Measurements from ENCODE around the gene NRXN3. TPM values are rescaled to one million over a fixed set of nuclear protein-coding genes. Genes with fewer than 3 reads are reported as not detected.

Gene NRXN3
- polyA plus RNA-seq, 1 donor from 2014 or later, result 110 TPM

GRCh38 chr14:78690836-78691235 is 520.7 kb downstream of the NRXN3 start:
- Histone ChIP-seq H3K9me2 (ENCODE audit: insufficient read depth, low read length) (no peaks in the 10 kb centered on the region), H3K9ac (ENCODE audit: low read length) (no peak overlapping the region), H3K9me3 (ENCODE audit: low read length) (no peaks in the 10 kb centered on the region), H3F3A (ENCODE audit: insufficient read depth, low read length, poor library complexity, severe bottlenecking) (no peaks in the 10 kb centered on the region), H3K79me2 (replicated peaks; ENCODE audit: insufficient read depth, low read length) (no peaks in the 10 kb centered on the region), H3K4me3 (ENCODE audit: low read length) (no peak overlapping the region), H3K4me2 (ENCODE audit: low read length) (no peak overlapping the region), H3K27ac (ENCODE audit: low read length) (no peak overlapping the region), H2AFZ (ENCODE audit: low read depth, low read length) (no peak overlapping the region), H4K20me1 (ENCODE audit: insufficient read depth) (no peaks in the 10 kb centered on the region), H3K27me3 (ENCODE audit: insufficient read depth, low read depth, low read length) (no peaks in the 10 kb centered on the region), H3K36me3 (ENCODE audit: insufficient read depth, low read length) (no peaks in the 10 kb centered on the region)
- TF ChIP-seq RAD21 (conservative IDR thresholded peaks at IDR 0.05), result no peak
- TF ChIP-seq SMC3 (conservative IDR thresholded peaks at IDR 0.05; ENCODE audit: poor library complexity), result no peak
- no peak for TF ChIP-seq EP300 (conservative IDR thresholded peaks at IDR 0.05; ENCODE audit: poor library complexity, severe bottlenecking)
- no peak for TF ChIP-seq TAF1 (IDR thresholded peaks at IDR 0.05; ENCODE audit: low read depth)
- no peak for TF ChIP-seq REST (IDR thresholded peaks at IDR 0.05; ENCODE audit: borderline replicate concordance)
- no peak for TF ChIP-seq POLR2AphosphoS5 (IDR thresholded peaks at IDR 0.05)
- no peak for TF ChIP-seq EZH2 (IDR thresholded peaks at IDR 0.05; ENCODE audit: borderline replicate concordance, insufficient read depth, low read length, poor library complexity, severe bottlenecking)

- H4K20me1 ChIP-seq (ENCODE audit: insufficient read depth), result no peaks in the 10 kb centered on the region
- no peaks in the 10 kb centered on the region for H3K36me3 ChIP-seq (ENCODE audit: insufficient read depth, low read length)
- no peak overlapping the region for H3K27ac ChIP-seq (ENCODE audit: low read length)
- no peaks in the 10 kb centered on the region for H3F3A ChIP-seq (ENCODE audit: insufficient read depth, low read length, poor library complexity, severe bottlenecking)
- H3K4me3 ChIP-seq (ENCODE audit: low read length), result no peak overlapping the region
- H2AFZ ChIP-seq (ENCODE audit: low read depth, low read length), result no peak overlapping the region
- H3K9me3 ChIP-seq (ENCODE audit: low read length), result no peaks in the 10 kb centered on the region
- H3K9ac ChIP-seq (ENCODE audit: low read length), result no peak overlapping the region
- H3K79me2 ChIP-seq (replicated peaks; ENCODE audit: insufficient read depth, low read length), result no peaks in the 10 kb centered on the region
- no peak overlapping the region for H3K4me2 ChIP-seq (ENCODE audit: low read length)
- TF ChIP-seq SMC3 (conservative IDR thresholded peaks at IDR 0.05; ENCODE audit: poor library complexity), result peak; percentile 86
- TF ChIP-seq CTCF (IDR thresholded peaks at IDR 0.05; ENCODE audit: poor library complexity, severe bottlenecking), result peak; percentile 88
- peak; percentile 91 for TF ChIP-seq RAD21 (conservative IDR thresholded peaks at IDR 0.05)
- TF ChIP-seq TAF1 (IDR thresholded peaks at IDR 0.05; ENCODE audit: low read depth), result no peak
- no peaks in the 10 kb centered on the region for H3K9me2 ChIP-seq (ENCODE audit: insufficient read depth, low read length)
- H3K27me3 ChIP-seq (ENCODE audit: insufficient read depth, low read depth, low read length), result no peaks in the 10 kb centered on the region
These were observed 527.2 kb downstream of the NRXN3 start for GRCh38 chr14:78697341-78697740.

- no peaks in the 10 kb centered on the region for H4K20me1 ChIP-seq (ENCODE audit: insufficient read depth)
- no peak overlapping the region for H3K27ac ChIP-seq (ENCODE audit: low read length)
- no peaks in the 10 kb centered on the region for H3K9me3 ChIP-seq (ENCODE audit: low read length)
- H3F3A ChIP-seq (ENCODE audit: insufficient read depth, low read length, poor library complexity, severe bottlenecking), result no peaks in the 10 kb centered on the region
- H3K4me2 ChIP-seq (ENCODE audit: low read length), result no peak overlapping the region
- no peak overlapping the region for H2AFZ ChIP-seq (ENCODE audit: low read depth, low read length)
- no peak overlapping the region for H3K9ac ChIP-seq (ENCODE audit: low read length)
- H3K9me2 ChIP-seq (ENCODE audit: insufficient read depth, low read length), result no peaks in the 10 kb centered on the region
- H3K79me2 ChIP-seq (replicated peaks; ENCODE audit: insufficient read depth, low read length), result no peaks in the 10 kb centered on the region
- TF ChIP-seq REST (IDR thresholded peaks at IDR 0.05; ENCODE audit: borderline replicate concordance) (no peak), TAF1 (IDR thresholded peaks at IDR 0.05; ENCODE audit: low read depth) (no peak), SMC3 (conservative IDR thresholded peaks at IDR 0.05; ENCODE audit: poor library complexity) (no peak), POLR2AphosphoS5 (IDR thresholded peaks at IDR 0.05) (no peak), MXI1 (conservative IDR thresholded peaks at IDR 0.05; ENCODE audit: poor library complexity, severe bottlenecking) (no peak), EP300 (conservative IDR thresholded peaks at IDR 0.05; ENCODE audit: poor library complexity, severe bottlenecking) (no peak), CTCF (IDR thresholded peaks at IDR 0.05; ENCODE audit: poor library complexity, severe bottlenecking) (no peak), RAD21 (conservative IDR thresholded peaks at IDR 0.05) (no peak), EZH2 (IDR thresholded peaks at IDR 0.05; ENCODE audit: borderline replicate concordance, insufficient read depth, low read length, poor library complexity, severe bottlenecking) (no peak)
- no peaks in the 10 kb centered on the region for H3K36me3 ChIP-seq (ENCODE audit: insufficient read depth, low read length)
- no peak overlapping the region for H3K4me3 ChIP-seq (ENCODE audit: low read length)
- H3K27me3 ChIP-seq (ENCODE audit: insufficient read depth, low read depth, low read length), result no peaks in the 10 kb centered on the region
These were observed 528.8 kb downstream of the NRXN3 start for GRCh38 chr14:78698991-78699390.
